Adrenal gland (tissue), 5 donors: ENCODE data around the gene TOX3.

Source experiments
- CTCF ChIP-seq, 6 experiments: fragments of 450-650 bp in 4 of 6; fragments of 200-600 bp in 2 of 6; sonication (generic) in 1 of 6; IDR thresholded peaks; 1 replicate in 5 of 6; 2 replicates in 1 of 6; pipeline versions ENCODE4 v1.5.1 to v1.8.0; 2016 to 2021; ENCODE audit warnings: antibody characterized with exemption in 6 of 6, mild to moderate bottlenecking in 2 of 6, moderate library complexity in 1 of 6
- POLR2A ChIP-seq, 2 donors: fragments of 450-650 bp; IDR thresholded peaks; one replicate each; pipeline ENCODE4 v1.6.1; 2017; ENCODE audit warnings: antibody characterized with exemption in 2 of 2, mild to moderate bottlenecking in 2 of 2, moderate library complexity in 1 of 2
- donor health status: DM: no; HTN: no; CAD: no.

- no peak for TF ChIP-seq CTCF (IDR thresholded peaks at IDR 0.05)
- no peak for TF ChIP-seq POLR2A (IDR thresholded peaks at IDR 0.05)
These were observed 3.3 kb downstream of the TOX3 start for GRCh38 chr16:52543654-52544053.
